ENCODE results near the gene CACNB3. TPM values are rescaled to one million over a fixed set of nuclear protein-coding genes. Genes with fewer than 3 reads are reported as not detected.
A peak's percentile ranks its signal among the peaks of the same experiment; 100 is the strongest.

Gene CACNB3
- total and polyA plus RNA-seq, 2 of the 8 experiments (the other 6 are each of a cell fraction or from before 2014, with no cell fraction given) = 12.5 to 16.0 TPM

DNA sequence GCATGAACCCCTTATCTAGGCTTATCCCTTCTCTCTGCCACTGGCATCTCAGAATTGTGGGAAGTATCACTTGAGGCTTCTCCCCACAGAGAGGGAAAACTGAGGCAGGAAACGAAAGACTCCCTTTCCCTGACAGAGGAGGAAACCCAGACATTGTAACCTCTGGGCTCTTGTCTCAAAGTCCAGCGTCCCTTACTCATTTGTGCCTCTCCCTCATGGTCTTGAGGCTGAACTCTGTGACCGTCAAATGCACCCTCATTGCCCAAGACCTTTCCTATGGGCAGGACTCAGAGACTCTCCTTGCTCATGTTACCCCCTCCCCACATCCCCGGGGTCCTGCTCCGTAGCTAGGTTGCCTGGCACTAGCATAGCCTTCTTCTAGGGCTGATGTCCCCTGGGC, 3.8 kb downstream of the CACNB3 start:
- peak overlapping the region; percentile 21; the same call in 1 of the 2 replicates for H2BK20ac ChIP-seq (ENCODE audit: low read length)
- H3K4ac ChIP-seq (replicated peaks; ENCODE audit: insufficient read length, low read depth, low read length) = no peak overlapping the region
- H3K9ac ChIP-seq (replicated peaks in 1 of 4; ENCODE audit: extremely low read depth in 1 of 4, low read depth in 3 of 4, low read length in 3 of 4) = no peak overlapping the region
- H3K14ac ChIP-seq (ENCODE audit: insufficient read length) = no peak overlapping the region
- no peak overlapping the region for H2AFZ ChIP-seq (ENCODE audit: low read length)
- H4K20me1 ChIP-seq (replicated peaks in 1 of 2; ENCODE audit: control insufficient read depth in 1 of 2, insufficient read depth in 2 of 2, low read length in 2 of 2) = peaks cover 0 to 3% of the 10 kb centered on the region in 2 experiments
- H3K79me1 ChIP-seq (ENCODE audit: low read depth, low read length) = no peaks in the 10 kb centered on the region
- no peaks in the 10 kb centered on the region for H3K9me3 ChIP-seq (ENCODE audit: insufficient read depth in 2 of 2, low read depth in 1 of 2, low read length in 1 of 2)
- H3K23me2 ChIP-seq (ENCODE audit: low read depth, low read length) = peaks cover 15% of the 10 kb centered on the region
- H2BK15ac ChIP-seq (ENCODE audit: low read length) = no peak overlapping the region
- no peak overlapping the region for H4K5ac ChIP-seq (ENCODE audit: insufficient read length, low read depth, low read length)
- no peak for FAIRE-seq
- no peak overlapping the region for H4K8ac ChIP-seq (ENCODE audit: extremely low read depth, insufficient read depth, low read length)
- peaks cover 9 to 23% (median 16%) of the 10 kb centered on the region in 4 experiments for H3K27me3 ChIP-seq (replicated peaks in 1 of 4; ENCODE audit: control insufficient read depth in 3 of 4, extremely low read depth in 1 of 4, insufficient read depth in 3 of 4, low read length in 3 of 4)
- no peak overlapping the region for H3K4me2 ChIP-seq (ENCODE audit: insufficient read depth in 1 of 2, low read depth in 2 of 2, low read length in 2 of 2)
- H3K18ac ChIP-seq (ENCODE audit: extremely low read depth, low read length) = no peak overlapping the region
- H2BK12ac ChIP-seq (ENCODE audit: low read depth, low read length) = no peak overlapping the region
- H3K79me2 ChIP-seq (ENCODE audit: control insufficient read depth in 1 of 2, insufficient read depth in 2 of 2, low read length in 2 of 2) = no peaks in the 10 kb centered on the region
- H3K56ac ChIP-seq (replicated peaks; ENCODE audit: insufficient read length, low read depth, low read length) = no peak overlapping the region
- H2BK5ac ChIP-seq (ENCODE audit: low read depth, low read length) = no peak overlapping the region
- H3K36me3 ChIP-seq (ENCODE audit: control insufficient read depth in 2 of 4, insufficient read depth in 4 of 4, low read length in 3 of 4) = peaks cover 0 to 6% (median 1%) of the 10 kb centered on the region in 4 experiments; a peak in 3 of 8 replicates
- no peak overlapping the region for H3K27ac ChIP-seq (ENCODE audit: low read depth, low read length)
- no peak overlapping the region for H2BK120ac ChIP-seq (replicated peaks; ENCODE audit: low read depth, low read length)
- ChIA-PET CTCF (ENCODE audit: partially characterized antibody) (interaction anchor here (12.1 kb wide), 1 partner anchor 5 kb away, joined by 121 read pairs; no protein-coding TSS in a partner anchor), POLR2A (ENCODE audit: partially characterized antibody) (interaction anchor here (1.1 to 7.6 kb wide), 5 partner anchors 10 to 43 kb away, joined by 3 to 47 read pairs (median 4); partner anchors contain the start of gene RND1)
- DNase-seq (ENCODE audit: low read depth in 1 of 2, low spot score in 2 of 2) = no peak
- no peak overlapping the region for H3K4me3 ChIP-seq (ENCODE audit: extremely low read depth in 1 of 4, insufficient read depth in 2 of 4, low read depth in 3 of 4, low read length in 4 of 4)
- no peak overlapping the region for H4K91ac ChIP-seq (replicated peaks; ENCODE audit: insufficient read length, low read length)
- peaks cover 0 to 18% (median 15%) of the 10 kb centered on the region in 4 experiments; a peak in 6 of 7 replicates for H3K4me1 ChIP-seq (replicated peaks in 1 of 4; ENCODE audit: control insufficient read depth in 3 of 4, insufficient read depth in 4 of 4, low read length in 3 of 4)
- H3K23ac ChIP-seq (ENCODE audit: insufficient read length) = no peak overlapping the region
- H2AK5ac ChIP-seq (ENCODE audit: low read depth, low read length) = no peak overlapping the region
- WGBS, 2 experiments (ENCODE audit: extremely low coverage in 1 of 2, insufficient coverage in 1 of 2, insufficient read length in 1 of 2, insufficient replicate concordance in 2 of 2, low coverage in 1 of 2, low lambda C conversion rate in 2 of 2, missing lambda C conversion rate in 1 of 2) = 85% methylated on average over 5 of the region's 5 CpGs; no CpG with 5 or more reads in 1 of the 2 experiments

Measured in H1 (cell line).